Measurements from ENCODE around the gene PGA3. TPM values are rescaled to one million over a fixed set of nuclear protein-coding genes. Genes with fewer than 3 reads are reported as not detected.
A peak's percentile ranks its signal among the peaks of the same experiment; 100 is the strongest.

The PGA3 gene
- total and polyA plus RNA-seq, 4 experiments from 2014 or later = not detected

- Mint-ChIP-seq H3K4me1 (peaks cover 12 to 21% (median 19%) of the 10 kb centered on the region in 4 donors), H3K27me3 (peaks cover 0 to 1% of the 10 kb centered on the region in 2 donors), H3K36me3 (no peaks in the 10 kb centered on the region), H3K4me3 (no peak overlapping the region), H3K27ac (no peak overlapping the region), H3K9me3 (peaks cover 0 to 2% (median 0%) of the 10 kb centered on the region in 8 donors)
- Histone ChIP-seq H3K27ac (ENCODE audit: low read depth, low read length) (no peak overlapping the region), H3K36me3 (ENCODE audit: insufficient read depth, low read length) (no peaks in the 10 kb centered on the region), H3K4me3 (ENCODE audit: low read length in 2 of 2) (no peak overlapping the region), H3K27me3 (ENCODE audit: insufficient read depth, low read length) (no peaks in the 10 kb centered on the region), H3K4me1 (ENCODE audit: insufficient read depth, low read length) (peaks cover 24% of the 10 kb centered on the region), H3K9me3 (ENCODE audit: control insufficient read depth in 1 of 2, low read length in 2 of 2) (no peaks in the 10 kb centered on the region)
- intact Hi-C loops (cut with micrococcal nuclease) = no loop called here
- CTCF ChIA-PET (ENCODE audit: partially characterized antibody) = interaction anchor here (1.1 kb wide), 1 partner anchor 17 kb away, joined by 4 read pairs; no protein-coding TSS in a partner anchor
- POLR2A ChIA-PET (ENCODE audit: partially characterized antibody) = interaction anchor here (1.2 kb wide), 1 partner anchor 9 kb away, joined by 5 read pairs; no protein-coding TSS in a partner anchor
- DNase-seq = no peak
Measured at GRCh38 chr11:61170566-61170965, 32.7 kb upstream of the PGA3 start.

DNA sequence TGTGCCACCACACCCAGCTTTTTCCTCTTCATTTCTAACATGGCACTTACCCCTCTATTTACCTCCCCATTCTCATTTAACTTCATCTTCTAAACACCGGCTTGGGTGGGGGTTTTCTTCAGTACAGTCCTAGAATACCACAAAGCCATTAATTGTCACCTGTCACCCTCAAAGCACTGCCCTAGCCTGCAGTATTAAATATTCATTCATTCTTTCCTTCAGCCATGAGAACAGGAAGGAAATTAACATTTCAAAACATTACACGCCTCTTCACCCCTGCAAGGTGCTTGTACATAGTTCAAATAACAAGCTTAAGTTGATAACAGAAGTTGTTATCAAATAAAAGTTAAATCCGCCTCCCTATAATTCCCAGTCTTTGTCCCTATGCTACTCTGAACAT, 31.4 kb upstream of the PGA3 start:
- Histone ChIP-seq H3K27me3 (ENCODE audit: insufficient read depth, low read length) (no peaks in the 10 kb centered on the region), H3K36me3 (ENCODE audit: insufficient read depth, low read length) (no peaks in the 10 kb centered on the region), H3K9me3 (ENCODE audit: control insufficient read depth in 1 of 2, low read length in 2 of 2) (no peaks in the 10 kb centered on the region), H3K27ac (ENCODE audit: low read depth, low read length) (no peak overlapping the region), H3K4me3 (ENCODE audit: low read length in 2 of 2) (no peak overlapping the region), H3K4me1 (ENCODE audit: insufficient read depth, low read length) (peaks cover 24% of the 10 kb centered on the region)
- POLR2A ChIA-PET (ENCODE audit: partially characterized antibody) = no interaction called here
- Mint-ChIP-seq H3K4me1 (peaks cover 12 to 21% (median 19%) of the 10 kb centered on the region in 4 donors), H3K4me3 (peak overlapping the region in 2 of 8 donors; percentile 35 to 39), H3K27me3 (peaks cover 0 to 1% of the 10 kb centered on the region in 2 donors), H3K9me3 (peaks cover 0 to 2% (median 0%) of the 10 kb centered on the region in 8 donors), H3K27ac (peak overlapping the region in 2 of 7 donors; percentile 28 to 30), H3K36me3 (no peaks in the 10 kb centered on the region)
- intact Hi-C loops (cut with micrococcal nuclease) = no loop called here
- DNase-seq = no peak
- CTCF ChIA-PET (ENCODE audit: partially characterized antibody) = interaction anchor here (0.8 to 1.4 kb wide), 2 partner anchors 15 to 16 kb away, joined by 3 read pairs; no protein-coding TSS in a partner anchor

DNA sequence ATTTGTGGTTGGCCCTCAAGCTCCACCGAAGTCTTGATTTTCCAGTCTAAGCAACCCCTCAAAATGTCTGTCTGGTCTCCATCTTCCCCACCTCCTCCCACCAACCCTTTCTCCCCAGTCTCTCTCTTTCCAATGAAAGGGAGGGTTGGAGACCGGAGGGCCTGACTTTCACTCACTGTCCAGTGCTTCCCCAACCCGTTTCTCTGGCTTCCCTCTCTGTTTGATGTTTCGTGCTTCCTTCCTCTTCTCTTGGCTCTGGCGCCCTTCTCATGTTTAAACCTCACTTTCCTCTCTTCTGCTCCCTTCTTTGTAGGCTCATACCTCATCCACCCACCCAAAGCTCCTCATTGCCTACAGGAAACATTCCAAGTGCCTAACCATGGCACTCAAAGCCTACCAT, 31.0 kb upstream of the PGA3 start:
- DNase-seq = no peak
- ChIA-PET CTCF (ENCODE audit: partially characterized antibody) (interaction anchor here (0.8 to 1.4 kb wide), 2 partner anchors 15 to 16 kb away, joined by 3 read pairs; no protein-coding TSS in a partner anchor), POLR2A (ENCODE audit: partially characterized antibody) (no interaction called here)
- no peaks in the 10 kb centered on the region for H3K9me3 ChIP-seq (ENCODE audit: control insufficient read depth in 1 of 2, low read length in 2 of 2)
- H3K27me3 ChIP-seq (ENCODE audit: insufficient read depth, low read length) = no peaks in the 10 kb centered on the region
- Mint-ChIP-seq H3K27me3 (peaks cover 0 to 1% of the 10 kb centered on the region in 2 donors), H3K36me3 (no peaks in the 10 kb centered on the region), H3K4me3 (peak overlapping the region in 5 of 8 donors; percentile 1 to 39 (median 10)), H3K27ac (peak overlapping the region in 4 of 7 donors; percentile 28 to 62 (median 38)), H3K4me1 (peaks cover 12 to 21% (median 19%) of the 10 kb centered on the region in 4 donors), H3K9me3 (peaks cover 0 to 2% (median 0%) of the 10 kb centered on the region in 8 donors)
- no peaks in the 10 kb centered on the region for H3K36me3 ChIP-seq (ENCODE audit: insufficient read depth, low read length)
- H3K4me1 ChIP-seq (ENCODE audit: insufficient read depth, low read length) = peaks cover 24% of the 10 kb centered on the region
- no peak overlapping the region for H3K4me3 ChIP-seq (ENCODE audit: low read length in 2 of 2)
- intact Hi-C loops (cut with micrococcal nuclease) = no loop called here
- no peak overlapping the region for H3K27ac ChIP-seq (ENCODE audit: low read depth, low read length)

DNA sequence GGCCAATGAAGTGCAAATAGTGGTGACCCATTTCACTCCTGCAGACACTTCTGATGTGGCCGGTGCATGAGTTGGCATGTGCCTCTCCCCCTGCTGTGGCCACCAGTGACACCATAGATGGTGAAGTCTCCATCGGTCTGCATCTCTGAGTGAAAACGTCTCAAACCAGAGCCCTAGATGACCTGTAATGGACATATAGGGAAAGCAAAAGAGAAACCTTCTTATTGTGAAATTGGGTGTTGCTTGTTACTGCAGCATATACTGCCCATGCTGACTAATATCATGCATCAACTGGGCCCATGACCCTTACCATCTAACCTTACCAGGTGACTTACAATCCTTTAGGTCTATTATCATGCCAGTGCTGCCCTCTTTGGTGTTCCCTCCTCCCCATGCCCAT, 30.4 kb upstream of the PGA3 start:
- Histone ChIP-seq H3K9me3 (ENCODE audit: control insufficient read depth in 1 of 2, low read length in 2 of 2) (no peaks in the 10 kb centered on the region), H3K4me3 (ENCODE audit: low read length in 2 of 2) (no peak overlapping the region), H3K4me1 (ENCODE audit: insufficient read depth, low read length) (peaks cover 22% of the 10 kb centered on the region), H3K36me3 (ENCODE audit: insufficient read depth, low read length) (no peaks in the 10 kb centered on the region), H3K27me3 (ENCODE audit: insufficient read depth, low read length) (no peaks in the 10 kb centered on the region), H3K27ac (ENCODE audit: low read depth, low read length) (no peak overlapping the region)
- CTCF ChIA-PET (ENCODE audit: partially characterized antibody) = interaction anchor here (1.4 kb wide), 1 partner anchor 15 kb away, joined by 3 read pairs; no protein-coding TSS in a partner anchor
- Mint-ChIP-seq H3K9me3 (peaks cover 0 to 2% (median 0%) of the 10 kb centered on the region in 8 donors), H3K4me3 (peak overlapping the region in 1 of 8 donors; percentile 39), H3K27me3 (peaks cover 0 to 1% of the 10 kb centered on the region in 2 donors), H3K4me1 (peaks cover 12 to 20% (median 18%) of the 10 kb centered on the region in 4 donors), H3K36me3 (no peaks in the 10 kb centered on the region), H3K27ac (peak overlapping the region in 2 of 7 donors; percentile 18 to 62)
- POLR2A ChIA-PET (ENCODE audit: partially characterized antibody) = no interaction called here
- no peak for DNase-seq
- intact Hi-C loops (cut with micrococcal nuclease) = no loop called here

- Histone ChIP-seq H3K9me3 (ENCODE audit: control insufficient read depth in 1 of 2, low read length in 2 of 2) (no peaks in the 10 kb centered on the region), H3K27ac (ENCODE audit: low read depth, low read length) (no peak overlapping the region), H3K27me3 (ENCODE audit: insufficient read depth, low read length) (no peaks in the 10 kb centered on the region), H3K4me3 (ENCODE audit: low read length in 2 of 2) (no peak overlapping the region), H3K36me3 (ENCODE audit: insufficient read depth, low read length) (no peaks in the 10 kb centered on the region), H3K4me1 (ENCODE audit: insufficient read depth, low read length) (peaks cover 16% of the 10 kb centered on the region)
- CTCF ChIA-PET (ENCODE audit: partially characterized antibody) = interaction anchor here (1.2 to 1.4 kb wide), 2 partner anchors 10 to 15 kb away, joined by 3 read pairs; no protein-coding TSS in a partner anchor
- Mint-ChIP-seq H3K27me3 (peaks cover 0 to 1% of the 10 kb centered on the region in 2 donors), H3K4me1 (peaks cover 10 to 19% (median 15%) of the 10 kb centered on the region in 4 donors), H3K4me3 (no peak overlapping the region), H3K36me3 (no peaks in the 10 kb centered on the region), H3K9me3 (peaks cover 0 to 2% (median 0%) of the 10 kb centered on the region in 8 donors), H3K27ac (peak overlapping the region in 1 of 7 donors; percentile 36)
- no peak for DNase-seq
- intact Hi-C loops (cut with micrococcal nuclease) = no loop called here
- POLR2A ChIA-PET (ENCODE audit: partially characterized antibody) = no interaction called here
Measured at GRCh38 chr11:61173456-61173855, 29.9 kb upstream of the PGA3 start.

DNA sequence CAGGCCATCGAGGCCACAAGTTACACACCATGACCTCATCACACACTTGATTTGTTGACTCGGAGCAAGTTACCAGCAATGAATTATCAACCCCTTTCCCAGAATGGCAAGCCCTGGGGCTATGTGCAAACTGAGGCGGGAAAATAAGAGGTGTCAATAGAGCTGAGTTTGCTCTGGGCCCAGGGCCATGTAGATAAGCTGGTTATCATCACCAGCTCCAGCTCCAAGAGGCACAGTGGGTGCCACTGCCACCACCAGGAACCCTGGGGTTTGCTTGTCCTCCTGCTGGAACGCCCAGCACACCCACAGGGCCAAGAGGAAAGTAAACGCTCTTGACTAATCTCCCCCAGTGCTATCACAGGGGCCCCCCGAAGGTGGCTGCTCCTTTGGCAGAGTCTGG, 29.0 kb upstream of the PGA3 start:
- Mint-ChIP-seq H3K4me1 (peaks cover 10 to 13% (median 12%) of the 10 kb centered on the region in 4 donors), H3K27me3 (peaks cover 0 to 1% of the 10 kb centered on the region in 2 donors), H3K27ac (no peak overlapping the region), H3K4me3 (no peak overlapping the region), H3K9me3 (peaks cover 0 to 2% (median 0%) of the 10 kb centered on the region in 8 donors), H3K36me3 (no peaks in the 10 kb centered on the region)
- Histone ChIP-seq H3K4me3 (ENCODE audit: low read length in 2 of 2) (no peak overlapping the region), H3K36me3 (ENCODE audit: insufficient read depth, low read length) (no peaks in the 10 kb centered on the region), H3K27ac (ENCODE audit: low read depth, low read length) (no peak overlapping the region), H3K9me3 (ENCODE audit: control insufficient read depth in 1 of 2, low read length in 2 of 2) (no peaks in the 10 kb centered on the region), H3K4me1 (ENCODE audit: insufficient read depth, low read length) (peaks cover 14% of the 10 kb centered on the region), H3K27me3 (ENCODE audit: insufficient read depth, low read length) (no peaks in the 10 kb centered on the region)
- intact Hi-C loops (cut with micrococcal nuclease) = no loop called here
- POLR2A ChIA-PET (ENCODE audit: partially characterized antibody) = no interaction called here
- no peak for DNase-seq
- CTCF ChIA-PET (ENCODE audit: partially characterized antibody) = interaction anchor here (1.2 to 1.6 kb wide), 2 partner anchors 9 to 92 kb away, joined by 3 to 4 read pairs; no protein-coding TSS in a partner anchor

- H3K4me3 Mint-ChIP-seq = no peak overlapping the region
- H3K27me3 Mint-ChIP-seq = peaks cover 0 to 1% of the 10 kb centered on the region in 2 donors
- no peak overlapping the region for H3K27ac Mint-ChIP-seq
- ChIA-PET POLR2A (ENCODE audit: partially characterized antibody) (no interaction called here), CTCF (ENCODE audit: partially characterized antibody) (interaction anchor here (0.9 to 1.6 kb wide), 3 partner anchors 8 to 93 kb away, joined by 3 to 5 read pairs (median 4); no protein-coding TSS in a partner anchor)
- peaks cover 10 to 13% (median 12%) of the 10 kb centered on the region in 4 donors for H3K4me1 Mint-ChIP-seq
- Histone ChIP-seq H3K27ac (ENCODE audit: low read depth, low read length) (no peak overlapping the region), H3K4me3 (ENCODE audit: low read length in 2 of 2) (no peak overlapping the region), H3K4me1 (ENCODE audit: insufficient read depth, low read length) (peaks cover 14% of the 10 kb centered on the region), H3K9me3 (ENCODE audit: control insufficient read depth in 1 of 2, low read length in 2 of 2) (no peaks in the 10 kb centered on the region), H3K27me3 (ENCODE audit: insufficient read depth, low read length) (no peaks in the 10 kb centered on the region), H3K36me3 (ENCODE audit: insufficient read depth, low read length) (no peaks in the 10 kb centered on the region)
- H3K9me3 Mint-ChIP-seq = peaks cover 0 to 2% (median 0%) of the 10 kb centered on the region in 8 donors
- intact Hi-C loops (cut with micrococcal nuclease) = no loop called here
- no peak for DNase-seq
- no peaks in the 10 kb centered on the region for H3K36me3 Mint-ChIP-seq
Measured at GRCh38 chr11:61174949-61175348, 28.4 kb upstream of the PGA3 start.
